Cerebellar cortex (tissue), 1 donor: ENCODE data around the gene RPS17.

Experiments used
- DNase-seq: peaks from one replicate; pipeline ENCODE4 v3.0.0-alpha.2; 2015; ENCODE audit warnings: low spot score

The RPS17 gene

GRCh38 chr15:82540055-82540983, at the start of gene RPS17:
TSS of gene RPS17 (minus strand) at chr15:82540457. CDS start at chr15:82540428, 29 bp downstream.
- DNase-seq: peak; percentile 96

- DNase-seq: no peak
These were observed 47.5 kb upstream of the RPS17 start for GRCh38 chr15:82587805-82588204.

GRCh38 chr15:82585072-82585471, 44.8 kb upstream of the RPS17 start:
- no peak for DNase-seq

GRCh38 chr15:82580713-82581112, 40.5 kb upstream of the RPS17 start:
- DNase-seq: no peak

- no peak for DNase-seq
These were observed 35.1 kb upstream of the RPS17 start for GRCh38 chr15:82575335-82575734.

- DNase-seq: no peak
These were observed 32.7 kb upstream of the RPS17 start for GRCh38 chr15:82572986-82573385.

GRCh38 chr15:82572311-82572710, 32.1 kb upstream of the RPS17 start:
- peak; percentile 52 for DNase-seq

GRCh38 chr15:82571722-82572222, 31.5 kb upstream of the RPS17 start:
- DNase-seq: peak; percentile 93

GRCh38 chr15:82570721-82571508, 30.7 kb upstream of the RPS17 start:
- peak; percentile 50 for DNase-seq

- DNase-seq: peak; percentile 43
These were observed 29.6 kb upstream of the RPS17 start for GRCh38 chr15:82569834-82570233.

GRCh38 chr15:82568986-82569385, 28.7 kb upstream of the RPS17 start:
- DNase-seq: no peak

GRCh38 chr15:82567661-82568060, 27.4 kb upstream of the RPS17 start:
- DNase-seq: no peak

GRCh38 chr15:82566690-82567089, 26.4 kb upstream of the RPS17 start:
- DNase-seq: no peak

- DNase-seq: no peak
These were observed 18.2 kb upstream of the RPS17 start for GRCh38 chr15:82558502-82558901.

- DNase-seq: no peak
These were observed 16.2 kb upstream of the RPS17 start for GRCh38 chr15:82556315-82557035.

- DNase-seq: no peak
These were observed 14.6 kb upstream of the RPS17 start for GRCh38 chr15:82554849-82555248.

GRCh38 chr15:82554351-82554750, 14.1 kb upstream of the RPS17 start:
- no peak for DNase-seq

- no peak for DNase-seq
These were observed 13.6 kb upstream of the RPS17 start for GRCh38 chr15:82553846-82554245.

GRCh38 chr15:82552861-82553260, 12.6 kb upstream of the RPS17 start:
- no peak for DNase-seq

- DNase-seq: no peak
These were observed 11.5 kb upstream of the RPS17 start for GRCh38 chr15:82551646-82552247.

- DNase-seq: no peak
These were observed 9.0 kb upstream of the RPS17 start for GRCh38 chr15:82549199-82549665.

- no peak for DNase-seq
These were observed 8.4 kb upstream of the RPS17 start for GRCh38 chr15:82548700-82549099.
